C4-2B (cell line): Measurements from ENCODE around the gene AK8.

Source experiments
- CTCF ChIP-seq: fragments of 450-650 bp; conservative IDR thresholded peaks from 2 replicates; pipeline ENCODE4 v1.5.1; 2017; ENCODE audit warnings: mild to moderate bottlenecking
- ZFX ChIP-seq: fragments of 450-650 bp; IDR thresholded peaks from 2 replicates; pipeline ENCODE4 v1.6.1; 2017

DNA sequence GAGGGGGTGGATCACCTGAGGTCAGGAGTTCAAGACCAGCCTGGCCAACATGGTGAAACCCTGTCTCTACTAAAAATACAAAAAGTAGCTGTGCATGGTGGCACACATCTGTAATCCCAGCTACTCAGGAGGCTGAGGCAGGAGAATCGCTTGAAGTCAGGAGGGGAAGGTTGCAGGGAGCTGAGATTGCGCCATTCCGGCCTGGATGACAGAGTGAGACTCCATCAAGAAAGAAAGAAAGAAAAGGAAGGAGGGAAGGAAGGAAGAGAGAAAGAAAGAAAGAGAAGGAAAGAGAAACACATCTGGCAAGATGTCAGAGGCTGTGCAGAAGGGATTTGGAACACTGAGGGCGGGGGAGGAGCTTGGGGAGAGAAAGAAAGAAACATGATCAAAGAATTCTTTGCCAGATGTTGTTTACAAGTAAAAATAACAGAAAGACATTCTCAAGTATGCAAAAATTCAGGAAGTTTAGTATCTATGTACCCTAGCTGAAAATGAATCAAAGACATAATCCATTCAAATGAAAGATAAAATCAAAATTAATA lies 93.7 kb downstream of the AK8 start:
- TF ChIP-seq CTCF (no peak), ZFX (no peak)
